PC-9 (cell line): ENCODE data around the gene PLEKHG4B.

Experiments used
- EZH2 ChIP-seq: fragments of 200-600 bp; sonication (generic); IDR thresholded peaks from 2 replicates; pipeline ENCODE4 v1.8.0; 2017; ENCODE audit warnings: antibody characterized with exemption, low read depth
- TF ChIP-seq, protein P1 (sequence below): fragments of 200-600 bp; sonication (generic); conservative IDR thresholded peaks from 2 replicates; pipeline ENCODE4 v1.6.1; 2017; ENCODE audit warnings: mixed run types, antibody characterized with exemption, mild to moderate bottlenecking, moderate library complexity

- TF ChIP-seq EZH2: no peak
- TF ChIP-seq, protein P1, sequence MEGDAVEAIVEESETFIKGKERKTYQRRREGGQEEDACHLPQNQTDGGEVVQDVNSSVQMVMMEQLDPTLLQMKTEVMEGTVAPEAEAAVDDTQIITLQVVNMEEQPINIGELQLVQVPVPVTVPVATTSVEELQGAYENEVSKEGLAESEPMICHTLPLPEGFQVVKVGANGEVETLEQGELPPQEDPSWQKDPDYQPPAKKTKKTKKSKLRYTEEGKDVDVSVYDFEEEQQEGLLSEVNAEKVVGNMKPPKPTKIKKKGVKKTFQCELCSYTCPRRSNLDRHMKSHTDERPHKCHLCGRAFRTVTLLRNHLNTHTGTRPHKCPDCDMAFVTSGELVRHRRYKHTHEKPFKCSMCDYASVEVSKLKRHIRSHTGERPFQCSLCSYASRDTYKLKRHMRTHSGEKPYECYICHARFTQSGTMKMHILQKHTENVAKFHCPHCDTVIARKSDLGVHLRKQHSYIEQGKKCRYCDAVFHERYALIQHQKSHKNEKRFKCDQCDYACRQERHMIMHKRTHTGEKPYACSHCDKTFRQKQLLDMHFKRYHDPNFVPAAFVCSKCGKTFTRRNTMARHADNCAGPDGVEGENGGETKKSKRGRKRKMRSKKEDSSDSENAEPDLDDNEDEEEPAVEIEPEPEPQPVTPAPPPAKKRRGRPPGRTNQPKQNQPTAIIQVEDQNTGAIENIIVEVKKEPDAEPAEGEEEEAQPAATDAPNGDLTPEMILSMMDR: no peak
Observed at GRCh38 chr5:213803-214395, 121.9 kb downstream of the PLEKHG4B start.
